SH-SY5Y (cell line): ENCODE data around the gene STIP1.

Experiments used
- GATA2 ChIP-seq: IDR thresholded peaks from 2 replicates; pipeline ENCODE4 v1.6.1; 2011; ENCODE audit warnings: mild to moderate bottlenecking, low read depth, low read length
- GATA3 ChIP-seq: IDR thresholded peaks from 2 replicates; pipeline ENCODE4 v1.6.1; 2011; ENCODE audit warnings: low read depth, mild to moderate bottlenecking, low read length, moderate library complexity

GRCh38 chr11:64238999-64239398 is 53.0 kb downstream of the STIP1 start:
- TF ChIP-seq GATA2 = no peak
- no peak for TF ChIP-seq GATA3
